GM21723 (cell line): ENCODE data around the gene C14orf119.

Experiments
- ATAC-seq: cut with Tn5 transposase; IDR thresholded peaks from one replicate; pipeline ENCODE4 v1.9.1; 2021; ENCODE audit warnings: mild to moderate bottlenecking, moderate library complexity; ENCODE audit not compliant: unreplicated experiment

C14orf119 gene

DNA sequence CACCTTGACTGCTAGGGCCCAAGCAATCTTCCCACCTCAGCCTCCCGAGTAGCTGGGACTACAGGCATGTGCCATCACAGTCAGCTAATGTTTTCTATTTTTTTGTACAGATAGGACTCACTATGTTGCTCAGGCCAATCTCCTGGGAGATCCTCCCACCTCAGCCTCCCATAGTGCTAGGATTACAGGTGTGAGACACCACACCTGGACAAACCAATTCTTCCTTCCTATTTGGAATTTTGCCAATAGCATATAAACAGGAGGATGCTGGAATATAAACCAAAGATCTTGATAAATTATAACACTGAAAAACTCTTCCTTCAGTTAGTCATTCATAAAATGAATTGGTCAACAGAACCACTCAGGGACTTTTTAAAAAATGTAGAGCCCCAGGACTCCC, 8.7 kb upstream of the C14orf119 start:
- no peak for ATAC-seq

DNA sequence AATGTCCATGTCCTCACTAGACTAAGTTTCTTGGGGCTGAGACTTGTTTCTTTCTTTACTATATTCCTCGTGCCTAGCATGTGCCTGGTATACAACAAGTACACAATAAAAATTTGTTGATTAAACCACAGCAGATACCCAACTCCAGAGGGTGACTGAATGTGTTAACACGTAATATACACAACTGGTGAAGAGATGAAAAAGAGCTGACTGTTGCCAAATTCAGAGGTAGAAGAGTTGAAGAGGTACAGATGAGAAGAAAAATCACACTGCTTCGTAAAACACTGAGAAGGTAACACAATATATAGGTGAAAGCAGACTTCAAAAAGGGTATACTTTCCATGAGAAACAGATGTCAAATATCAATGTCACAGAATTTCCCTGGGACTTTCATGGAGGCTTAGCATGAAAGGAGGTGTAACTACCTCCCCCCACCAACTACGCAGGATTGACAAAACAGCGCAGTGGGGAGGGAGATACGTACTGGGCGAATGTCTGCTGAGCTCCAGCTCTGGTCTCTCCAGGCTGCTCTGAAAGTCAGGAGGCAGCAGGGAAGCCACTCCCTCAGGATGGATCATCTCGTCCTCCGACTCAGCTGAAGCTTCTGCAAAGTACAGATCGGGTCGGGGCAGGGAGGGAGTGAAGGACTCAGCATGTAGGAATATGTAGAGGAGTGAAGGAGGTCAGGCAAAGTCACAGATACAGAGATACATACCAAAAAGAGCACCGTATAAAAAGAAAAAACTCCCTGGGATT, 5.6 kb upstream of the C14orf119 start:
- ATAC-seq: no peak

DNA sequence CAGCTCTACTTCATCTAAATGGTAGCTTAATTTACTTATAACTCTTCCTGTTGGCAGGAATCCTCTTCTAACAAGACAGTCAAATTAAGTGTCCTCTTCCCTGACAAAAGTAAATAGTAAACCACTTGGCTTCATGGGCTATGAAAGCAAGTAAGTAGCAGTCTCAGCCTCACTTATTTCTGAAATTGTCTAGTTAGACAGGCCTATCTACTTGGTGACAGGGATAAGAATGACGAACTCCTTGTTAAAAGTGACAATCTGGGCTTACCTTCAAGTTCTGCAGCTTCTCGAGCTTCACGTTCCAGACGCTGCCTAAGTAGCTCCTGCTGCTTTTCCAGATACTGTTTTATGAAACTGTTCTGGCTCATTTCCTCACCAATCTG, 5.1 kb upstream of the C14orf119 start:
- ATAC-seq: no peak

DNA sequence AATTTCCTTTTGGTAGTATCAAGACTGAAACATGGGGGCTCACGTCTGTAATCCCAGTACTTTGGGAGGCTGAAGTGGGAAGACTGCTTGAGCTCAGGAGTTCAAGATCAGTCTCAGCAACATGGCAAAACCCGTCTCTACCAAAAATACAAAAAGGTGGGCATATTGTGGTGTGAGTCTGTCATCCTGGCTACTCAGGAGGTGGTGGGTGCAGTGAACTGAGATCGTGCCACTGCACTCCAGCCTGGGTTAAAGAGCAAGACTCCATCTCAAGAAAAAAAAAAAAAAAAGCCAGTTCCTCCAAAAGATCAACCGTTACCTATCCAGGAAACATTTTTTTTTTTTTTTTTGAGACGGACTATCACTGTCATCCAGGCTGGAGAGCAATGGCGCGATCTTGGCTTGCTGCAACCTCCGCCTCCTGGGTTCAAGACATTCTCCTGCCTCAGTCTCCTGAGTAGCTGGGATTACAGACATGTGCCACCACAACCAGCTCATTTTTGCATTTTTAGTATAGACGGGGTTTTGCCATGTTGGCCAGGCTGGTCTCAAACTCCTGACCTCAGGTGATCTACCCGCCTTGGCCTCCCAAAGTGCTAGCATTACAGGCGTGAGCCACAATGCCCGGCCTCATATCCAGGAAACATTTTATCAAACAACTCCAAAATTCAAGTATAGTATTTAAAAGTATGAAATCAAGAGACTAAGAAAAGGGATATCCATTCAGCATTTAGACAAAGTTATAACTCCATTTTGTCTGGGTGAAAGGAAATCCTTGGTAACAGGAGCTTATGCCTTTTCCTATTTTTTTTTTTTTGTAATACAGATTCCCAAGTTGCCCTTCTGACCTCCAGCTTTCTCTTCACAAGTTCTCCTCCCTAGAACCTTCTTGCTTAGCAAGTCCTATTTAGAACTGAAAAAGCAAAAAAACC, 3.7 kb upstream of the C14orf119 start:
- ATAC-seq: no peak

DNA sequence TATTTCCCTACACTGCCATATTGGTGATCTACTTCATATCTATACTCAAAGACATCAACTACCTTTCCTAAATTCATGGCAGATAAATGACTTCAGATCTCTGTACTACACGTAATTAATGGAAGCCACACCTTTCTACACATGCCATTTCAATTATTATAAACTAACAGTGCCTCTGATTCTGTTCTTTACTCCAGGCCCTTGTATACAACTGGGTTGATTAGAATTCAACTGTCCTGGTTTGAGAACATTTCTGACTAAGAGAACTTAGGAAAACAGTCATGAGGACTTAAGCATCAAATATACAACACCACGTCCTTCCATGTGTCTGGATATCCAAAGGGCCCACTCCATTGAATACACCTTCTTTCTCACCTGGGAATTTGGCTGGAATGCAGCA, 2.2 kb upstream of the C14orf119 start:
- no peak for ATAC-seq

DNA sequence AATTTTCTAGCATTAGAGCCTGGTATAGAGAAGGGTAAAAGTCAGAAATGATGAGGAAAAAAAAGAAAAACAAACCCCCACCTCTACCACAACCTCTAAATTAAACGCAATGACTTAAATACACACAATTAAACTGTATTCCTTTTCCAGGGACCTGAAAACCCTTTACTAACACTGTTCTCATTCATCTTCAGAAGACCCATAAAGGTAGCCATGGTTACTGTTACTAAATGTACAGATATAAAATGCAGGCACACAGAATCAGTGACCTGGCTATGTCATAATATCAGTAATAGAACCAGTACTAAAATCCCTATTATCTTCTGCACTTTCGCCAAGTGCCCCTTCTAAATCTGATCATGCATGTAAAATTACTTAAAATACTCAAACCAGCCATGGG, 1.8 kb upstream of the C14orf119 start:
- no peak for ATAC-seq

DNA sequence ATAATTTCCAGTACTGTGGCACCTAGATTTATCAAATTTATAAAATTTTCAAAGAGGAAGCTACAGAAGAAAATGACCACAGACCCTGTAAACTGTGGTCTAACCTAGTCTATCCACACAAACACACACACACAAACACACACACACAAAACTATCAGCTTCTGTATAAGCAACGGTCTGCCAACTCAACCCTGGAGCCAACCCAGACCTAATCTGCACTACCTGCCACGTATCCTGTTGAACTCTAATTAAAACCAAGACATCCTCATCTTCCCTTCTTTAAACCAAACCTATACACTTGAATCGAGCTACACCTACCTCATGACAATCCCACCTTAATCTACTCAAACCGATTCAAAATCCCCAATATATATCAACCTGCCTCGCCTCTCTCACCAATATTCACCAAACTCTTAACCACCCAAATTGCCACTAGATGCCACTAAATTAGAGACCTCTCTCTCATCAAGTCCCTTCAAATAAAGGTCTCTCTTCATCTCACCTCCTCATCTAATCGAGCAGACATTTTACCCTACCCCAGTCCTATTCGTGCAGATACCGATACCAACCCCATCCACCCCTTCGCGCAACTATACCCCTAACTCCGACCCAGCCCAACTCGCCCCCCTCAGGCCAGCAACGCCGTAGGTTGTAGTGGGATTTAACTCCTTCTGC, 1.2 kb upstream of the C14orf119 start:
- ATAC-seq: no peak

DNA sequence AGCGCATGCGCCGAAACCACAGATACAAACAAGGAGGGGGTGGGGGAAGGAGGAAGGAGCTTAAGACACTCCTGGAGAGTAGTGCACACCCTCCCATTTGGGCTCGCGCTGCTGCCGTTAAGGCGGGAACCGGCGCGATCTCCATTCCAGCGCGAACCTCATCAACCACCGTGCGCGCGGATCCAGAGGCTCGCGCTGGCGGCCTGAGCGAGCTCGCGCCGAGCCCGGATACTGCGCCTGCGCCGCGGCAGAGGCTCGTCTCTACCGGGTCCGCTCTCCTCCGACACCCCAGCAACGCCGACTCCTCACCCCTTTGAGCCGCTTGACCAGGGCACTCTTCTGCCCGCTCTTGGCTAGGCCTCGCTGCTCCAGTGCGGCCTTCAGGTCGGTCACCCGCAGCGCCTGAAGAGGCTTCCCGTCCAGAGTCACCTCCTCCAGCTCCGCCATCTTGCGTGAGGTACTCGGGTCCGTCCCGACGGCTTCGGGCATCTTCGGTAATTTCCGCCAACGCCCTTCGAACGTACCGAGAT, 574 bp upstream of the C14orf119 start, which contains the start of gene ACIN1:
TSS of gene ACIN1 (minus strand) at position 471 of the 530 bp plus-strand sequence. CDS start at position 447, 24 bp downstream.
- ATAC-seq: peak; percentile 43

DNA sequence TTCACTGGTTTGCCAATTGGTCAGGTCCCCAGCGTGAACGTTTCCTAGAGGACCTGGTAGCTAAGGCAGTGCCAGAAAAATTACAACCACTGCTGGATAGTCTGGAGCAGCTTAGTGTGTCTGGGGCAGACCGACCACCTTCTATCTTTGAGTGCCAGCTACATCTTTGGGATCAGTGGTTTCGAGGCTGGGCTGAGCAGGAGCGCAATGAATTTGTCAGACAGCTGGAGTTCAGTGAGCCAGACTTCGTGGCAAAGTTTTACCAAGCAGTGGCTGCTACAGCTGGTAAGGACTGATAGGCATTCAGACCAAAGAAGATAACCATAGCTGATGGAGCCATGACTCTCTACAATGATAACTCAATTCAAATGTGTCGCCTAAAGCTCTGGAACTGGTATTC, 2.5 kb downstream of the C14orf119 start:
- no peak for ATAC-seq

DNA sequence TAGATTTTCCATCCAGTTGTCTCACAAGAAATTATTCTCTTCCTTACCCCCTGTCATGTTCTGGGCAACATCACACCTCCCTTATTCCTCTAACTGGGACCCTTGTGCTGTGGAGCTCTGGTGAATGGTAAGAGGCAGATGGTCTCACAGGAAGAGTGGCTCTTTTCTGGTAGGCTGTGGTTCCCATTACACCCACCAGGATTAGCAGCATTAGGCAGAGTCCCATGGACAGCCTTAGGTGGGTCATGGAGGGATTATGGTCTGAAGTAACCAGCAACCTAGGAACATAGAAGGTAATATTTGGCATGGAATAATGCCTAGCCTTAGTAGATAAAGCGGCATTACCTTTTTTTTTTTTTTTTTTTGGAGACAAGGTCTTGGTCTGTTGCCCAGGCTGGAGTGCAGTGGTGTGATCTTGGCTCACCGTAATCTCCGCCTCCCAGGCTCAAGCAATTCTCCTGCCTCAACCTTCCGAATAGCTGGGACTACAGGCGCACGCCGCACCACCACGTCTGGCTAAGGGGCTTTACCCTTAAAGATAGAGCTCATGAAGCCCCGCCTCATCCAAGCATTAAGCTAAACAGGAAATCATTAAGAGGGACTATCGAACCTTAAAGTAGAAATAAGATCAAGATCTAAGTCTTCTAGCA, 4.0 kb downstream of the C14orf119 start:
- ATAC-seq: no peak

DNA sequence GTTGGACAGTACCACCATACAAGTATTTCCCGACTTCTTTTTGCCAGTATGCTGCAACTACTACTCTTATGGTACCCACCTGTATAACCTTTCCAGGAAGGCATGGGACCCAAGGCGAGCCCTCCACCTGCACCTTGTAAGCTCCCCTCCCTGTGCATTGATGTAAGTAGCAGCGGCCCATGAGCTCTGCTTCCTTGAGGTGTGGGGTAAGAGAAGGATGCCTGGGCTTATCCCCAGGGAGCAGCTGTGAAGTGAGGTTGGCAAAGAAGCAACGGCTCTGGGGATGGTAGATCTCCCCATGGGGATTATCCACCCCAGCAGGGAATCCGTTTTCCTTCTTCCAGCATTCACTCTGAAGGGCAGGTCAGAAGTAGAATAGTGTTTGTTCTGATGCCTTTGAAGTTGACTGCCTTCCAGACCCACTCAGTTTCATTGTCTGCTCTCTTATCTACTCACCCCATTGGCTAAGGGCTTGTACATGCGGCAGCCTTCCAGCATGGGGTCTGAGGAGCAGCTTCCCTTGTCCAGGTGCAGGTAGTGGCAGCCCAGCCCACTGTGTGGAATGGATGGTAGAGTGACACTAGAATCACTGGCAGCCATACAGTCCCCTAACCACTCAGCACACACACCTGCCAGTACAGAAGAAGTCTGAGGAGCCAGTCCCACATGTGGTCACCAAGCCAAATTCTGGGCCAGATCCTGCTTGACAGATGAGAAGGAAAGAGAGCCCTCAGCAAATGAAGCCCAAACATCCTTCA, 6.1 kb downstream of the C14orf119 start:
- no peak for ATAC-seq

DNA sequence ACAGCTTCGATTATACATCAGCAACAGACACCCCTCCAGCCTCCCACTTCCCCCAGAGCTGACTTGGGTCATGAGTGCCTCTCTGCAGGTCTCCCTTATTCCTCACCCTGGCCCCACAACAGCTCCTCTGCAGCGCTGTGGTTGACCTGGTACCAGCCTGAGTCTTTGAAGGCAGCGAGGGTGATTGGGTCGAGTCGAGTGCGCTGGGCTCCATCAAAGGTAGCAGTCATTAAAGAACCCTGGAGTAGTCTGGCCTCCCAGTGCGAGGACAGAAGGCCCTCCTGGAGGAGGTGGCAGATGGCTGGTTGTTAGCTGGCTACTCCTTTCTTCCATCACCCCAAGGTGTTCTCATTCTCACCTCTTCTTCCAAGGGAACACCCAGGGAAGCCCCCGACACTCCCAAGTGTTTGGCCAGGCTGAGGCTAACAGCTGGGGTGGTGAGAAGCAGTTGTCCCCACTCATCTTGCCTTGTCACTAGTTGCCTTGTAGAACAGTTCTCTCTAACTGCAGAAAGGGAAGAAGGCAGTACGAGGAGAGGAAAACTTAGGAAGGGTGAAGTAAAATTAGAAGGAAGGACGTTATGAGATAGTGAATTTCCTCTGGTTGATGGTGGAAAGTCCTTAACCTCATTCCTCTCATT, 6.8 kb downstream of the C14orf119 start:
- ATAC-seq: no peak

DNA sequence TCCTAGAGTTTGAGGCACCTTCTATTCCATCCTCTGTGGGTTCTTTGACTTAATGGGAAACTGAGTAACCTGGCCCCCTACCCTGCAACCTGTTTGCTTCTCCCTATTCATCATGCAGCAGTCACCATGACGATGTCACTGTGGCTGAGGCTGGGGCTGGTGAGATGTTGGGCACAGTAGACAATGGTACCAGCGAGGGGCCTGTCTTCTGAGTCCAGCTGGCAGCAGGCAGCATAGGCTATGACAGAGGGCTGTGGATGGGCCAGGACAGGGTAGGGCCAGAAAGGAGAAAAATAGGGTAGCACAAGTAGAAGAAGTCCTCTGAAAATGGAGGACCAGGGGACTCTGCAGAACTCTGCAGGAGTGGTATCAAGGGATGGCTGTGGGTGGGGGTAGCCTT, 7.5 kb downstream of the C14orf119 start:
- no peak for ATAC-seq

DNA sequence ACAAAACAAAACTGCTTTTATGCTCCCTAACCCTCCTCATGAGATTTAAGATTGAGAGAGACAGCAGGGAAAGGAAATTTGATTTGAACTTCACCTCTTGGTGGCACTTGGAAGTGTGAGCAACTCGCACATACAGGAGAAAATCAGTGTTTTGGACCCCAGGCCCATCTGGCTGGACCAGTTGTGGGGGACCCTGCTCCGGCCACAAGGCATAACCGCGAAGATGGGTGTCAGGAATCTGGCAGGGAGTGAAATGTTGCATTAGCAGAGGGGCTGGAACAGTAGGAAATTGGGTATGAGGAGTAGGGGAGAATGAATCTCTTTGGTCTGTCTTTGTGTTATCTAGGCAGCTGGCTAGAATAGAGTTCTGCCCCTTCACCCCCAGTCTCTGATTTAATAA, 8.3 kb downstream of the C14orf119 start:
- ATAC-seq: no peak

DNA sequence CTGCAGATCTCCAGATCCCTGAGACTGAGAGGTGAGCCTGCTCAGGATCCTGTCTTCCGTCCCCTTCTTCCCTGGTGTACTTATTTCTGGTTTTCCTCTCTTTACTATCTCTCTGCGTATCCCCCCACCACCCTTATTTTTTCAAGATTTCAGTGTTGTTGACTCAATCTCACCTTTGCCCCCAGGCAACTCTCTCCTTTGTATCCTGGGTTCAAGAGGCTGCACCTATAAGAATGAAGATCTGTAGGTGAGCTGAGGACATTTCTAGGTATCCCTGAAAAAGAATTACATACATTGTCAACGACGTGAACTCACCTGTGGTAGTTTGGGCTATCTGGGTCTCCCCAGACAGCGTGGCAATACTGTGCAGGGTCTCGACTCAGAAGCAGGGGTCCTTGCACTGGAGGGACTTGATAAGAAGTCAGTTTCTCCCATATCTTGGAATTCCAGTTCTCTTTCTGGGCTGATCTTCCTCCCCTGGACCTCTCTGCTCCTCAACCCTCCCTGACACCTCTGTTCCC, 8.8 kb downstream of the C14orf119 start:
- ATAC-seq: no peak

DNA sequence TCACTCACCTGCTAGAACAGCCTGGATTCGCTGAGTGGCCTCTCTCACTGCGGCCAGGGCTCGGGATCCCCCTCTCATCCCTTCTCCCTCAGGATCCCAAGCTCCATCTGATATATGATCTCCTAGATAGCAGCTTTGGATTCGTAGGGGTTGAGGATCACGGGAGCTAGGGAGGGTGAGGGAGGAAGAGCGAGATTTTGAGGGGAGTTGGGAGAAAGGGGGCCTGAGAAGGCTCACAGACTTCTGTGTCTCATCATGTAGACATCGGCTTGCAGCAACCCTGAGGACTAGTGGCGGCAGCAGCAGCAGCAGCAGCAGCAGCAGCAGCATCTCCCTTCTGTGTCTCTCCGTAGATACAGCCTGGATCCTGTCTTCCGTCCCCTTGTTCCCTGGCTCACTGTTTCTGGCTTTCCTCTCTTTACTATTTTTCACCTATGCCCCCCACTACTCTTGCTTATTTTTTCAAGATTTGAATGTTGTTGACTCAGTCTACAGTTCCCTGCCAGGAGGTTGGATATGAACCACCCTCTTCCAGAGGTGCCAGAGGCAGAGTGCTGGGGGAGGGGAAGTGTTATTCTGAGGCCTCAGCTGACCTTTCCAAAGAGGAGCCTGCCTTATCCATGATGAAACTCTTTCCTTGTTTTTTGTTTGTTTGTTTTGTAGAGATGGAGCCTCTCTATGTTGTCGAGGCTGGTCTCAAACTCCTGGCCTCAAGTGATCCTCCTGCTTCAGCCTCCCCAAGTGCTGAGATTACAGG, 9.5 kb downstream of the C14orf119 start, which contains the start of gene CIROP:
TSS of gene CIROP (minus strand) at position 399 of the 757 bp plus-strand sequence. CDS start at position 330, 69 bp downstream.
- ATAC-seq: no peak

DNA sequence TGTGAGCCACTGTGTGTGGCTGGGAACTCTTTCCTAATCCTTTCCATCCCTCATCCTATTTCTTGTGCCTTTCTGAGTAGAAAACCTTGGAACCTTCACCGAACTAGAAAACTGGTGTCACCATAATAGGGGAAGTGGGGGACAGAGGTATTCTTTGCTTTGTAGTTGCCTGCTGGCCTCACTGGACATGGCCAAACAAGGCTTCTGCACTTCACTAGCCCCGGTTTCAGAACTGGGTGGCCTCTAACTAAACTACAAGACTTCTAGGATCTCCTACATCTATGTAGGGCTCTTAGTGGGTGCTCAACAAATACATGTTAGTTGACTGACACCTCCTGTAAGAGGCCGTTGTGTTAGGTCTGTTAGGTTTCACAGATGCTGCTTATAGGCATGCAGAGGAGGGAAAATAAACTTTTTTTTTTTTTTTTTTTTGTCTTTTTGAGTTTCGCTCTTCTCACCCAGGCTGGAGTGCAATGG, 10.1 kb downstream of the C14orf119 start:
- no peak for ATAC-seq

DNA sequence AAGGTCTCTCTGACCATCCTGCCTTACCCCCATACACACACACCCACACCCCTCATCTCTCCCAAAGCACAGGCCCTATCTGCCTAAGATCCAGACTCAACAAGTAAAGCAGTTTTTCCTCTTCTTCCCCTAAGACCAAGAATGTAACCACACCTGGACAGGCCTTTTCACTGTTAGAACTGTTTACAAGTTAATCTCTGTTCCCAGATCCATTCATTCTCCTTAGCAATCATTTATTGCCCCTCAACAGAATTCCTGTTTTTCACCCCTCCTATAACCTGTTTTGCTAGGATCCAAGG, 11.4 kb downstream of the C14orf119 start:
- ATAC-seq: no peak
